ENCODE measurements around the gene REN.

REN gene

GRCh38 chr1:204211046-204211445 lies 44.9 kb upstream of the REN start:
- Histone ChIP-seq H3F3A (ENCODE audit: insufficient read depth, low read length) (no peaks in the 10 kb centered on the region), H3K9me2 (ENCODE audit: low read depth, low read length) (no peaks in the 10 kb centered on the region), H3K4me1 (ENCODE audit: insufficient read depth, low read length, severe bottlenecking) (no peaks in the 10 kb centered on the region), H3K9ac (ENCODE audit: low read length) (no peak overlapping the region), H3K27ac (ENCODE audit: low read depth, low read length, poor library complexity, severe bottlenecking) (no peak overlapping the region), H3K4me2 (ENCODE audit: low read length) (no peak overlapping the region), H3K4me3 (ENCODE audit: low read depth, low read length, poor library complexity, severe bottlenecking) (no peak overlapping the region), H3K27me3 (ENCODE audit: insufficient read depth, low read length) (no peaks in the 10 kb centered on the region), H4K20me1 (ENCODE audit: insufficient read depth, low read length) (no peaks in the 10 kb centered on the region), H3K79me2 (ENCODE audit: insufficient read depth, low read length) (no peaks in the 10 kb centered on the region), H2AFZ (ENCODE audit: low read length) (no peak overlapping the region), H3K9me3 (ENCODE audit: low read length) (no peaks in the 10 kb centered on the region), H3K36me3 (ENCODE audit: insufficient read depth, low read length) (no peaks in the 10 kb centered on the region)
- no peak for TF ChIP-seq CTCF (IDR thresholded peaks at IDR 0.05; ENCODE audit: low read length)

GRCh38 chr1:204207136-204207616 lies 41.0 kb upstream of the REN start:
- no peak overlapping the region for H3K9ac ChIP-seq (ENCODE audit: low read length)
- H3F3A ChIP-seq (ENCODE audit: insufficient read depth, low read length): no peaks in the 10 kb centered on the region
- no peaks in the 10 kb centered on the region for H4K20me1 ChIP-seq (ENCODE audit: insufficient read depth, low read length)
- H3K27ac ChIP-seq (ENCODE audit: low read depth, low read length, poor library complexity, severe bottlenecking): no peak overlapping the region
- no peaks in the 10 kb centered on the region for H3K4me1 ChIP-seq (ENCODE audit: insufficient read depth, low read length, severe bottlenecking)
- TF ChIP-seq EZH2 (IDR thresholded peaks at IDR 0.05; ENCODE audit: borderline replicate concordance, low read length): no peak
- TF ChIP-seq CTCF (IDR thresholded peaks at IDR 0.05; ENCODE audit: low read length): peak; percentile 82
- no peak overlapping the region for H2AFZ ChIP-seq (ENCODE audit: low read length)
- no peaks in the 10 kb centered on the region for H3K36me3 ChIP-seq (ENCODE audit: insufficient read depth, low read length)
- H3K9me3 ChIP-seq (ENCODE audit: low read length): no peaks in the 10 kb centered on the region
- H3K4me2 ChIP-seq (ENCODE audit: low read length): no peak overlapping the region
- no peaks in the 10 kb centered on the region for H3K27me3 ChIP-seq (ENCODE audit: insufficient read depth, low read length)
- H3K79me2 ChIP-seq (ENCODE audit: insufficient read depth, low read length): no peaks in the 10 kb centered on the region
- H3K4me3 ChIP-seq (ENCODE audit: low read depth, low read length, poor library complexity, severe bottlenecking): no peak overlapping the region
- no peaks in the 10 kb centered on the region for H3K9me2 ChIP-seq (ENCODE audit: low read depth, low read length)

- no peak for TF ChIP-seq CTCF (IDR thresholded peaks at IDR 0.05; ENCODE audit: low read length)
- no peak for TF ChIP-seq EZH2 (IDR thresholded peaks at IDR 0.05; ENCODE audit: borderline replicate concordance, low read length)
- Histone ChIP-seq H3K4me3 (ENCODE audit: low read depth, low read length, poor library complexity, severe bottlenecking) (no peak overlapping the region), H3K9me2 (ENCODE audit: low read depth, low read length) (no peaks in the 10 kb centered on the region), H3K27me3 (ENCODE audit: insufficient read depth, low read length) (no peaks in the 10 kb centered on the region; the same call in 1 of the 2 replicates), H3K9ac (ENCODE audit: low read length) (no peak overlapping the region), H3F3A (ENCODE audit: insufficient read depth, low read length) (no peaks in the 10 kb centered on the region), H3K4me2 (ENCODE audit: low read length) (no peak overlapping the region), H3K79me2 (ENCODE audit: insufficient read depth, low read length) (no peaks in the 10 kb centered on the region), H3K27ac (ENCODE audit: low read depth, low read length, poor library complexity, severe bottlenecking) (no peak overlapping the region), H3K4me1 (ENCODE audit: insufficient read depth, low read length, severe bottlenecking) (no peaks in the 10 kb centered on the region), H3K36me3 (ENCODE audit: insufficient read depth, low read length) (no peaks in the 10 kb centered on the region), H3K9me3 (ENCODE audit: low read length) (no peaks in the 10 kb centered on the region), H2AFZ (ENCODE audit: low read length) (no peak overlapping the region), H4K20me1 (ENCODE audit: insufficient read depth, low read length) (no peaks in the 10 kb centered on the region)
These were observed 40.0 kb upstream of the REN start for GRCh38 chr1:204206121-204206520.
